ENCODE data around the gene CIDEB. TPM values are rescaled to one million over a fixed set of nuclear protein-coding genes. Genes with fewer than 3 reads are reported as not detected.

Gene CIDEB
- total and polyA plus RNA-seq, 2 of the 8 experiments (the other 6 are each of a cell fraction or from before 2014, with no cell fraction given) = 0.11 TPM; not detected in 1

- no peak overlapping the region for H2BK120ac ChIP-seq (replicated peaks; ENCODE audit: low read depth, low read length)
- H3K27me3 ChIP-seq (replicated peaks in 1 of 4; ENCODE audit: control insufficient read depth in 3 of 4, extremely low read depth in 1 of 4, insufficient read depth in 3 of 4, low read length in 3 of 4) = no peaks in the 10 kb centered on the region; a peak in 1 of 7 replicates
- H3K4me1 ChIP-seq (replicated peaks in 1 of 4; ENCODE audit: control insufficient read depth in 3 of 4, insufficient read depth in 4 of 4, low read length in 3 of 4) = peaks cover 0 to 4% (median 2%) of the 10 kb centered on the region in 4 experiments; a peak in 4 of 7 replicates
- CTCF ChIA-PET (ENCODE audit: partially characterized antibody) = interaction anchor here (0.6 to 8.6 kb wide), 20 partner anchors 9 to 214 kb away, joined by 3 to 94 read pairs (median 6); partner anchors contain the start of genes CIDEB, DHRS1, IRF9 and LTB4R2
- peaks cover 5% of the 10 kb centered on the region for H3K23me2 ChIP-seq (ENCODE audit: low read depth, low read length)
- H2BK20ac ChIP-seq (ENCODE audit: low read length) = no peak overlapping the region
- H2BK5ac ChIP-seq (ENCODE audit: low read depth, low read length) = peak overlapping the region; percentile 94; the same call in 1 of the 2 replicates
- no peak overlapping the region for H4K91ac ChIP-seq (replicated peaks; ENCODE audit: insufficient read length, low read length)
- no peak overlapping the region; a peak in 2 of 7 replicates for H3K9ac ChIP-seq (replicated peaks in 1 of 4; ENCODE audit: extremely low read depth in 1 of 4, low read depth in 3 of 4, low read length in 3 of 4)
- TF ChIP-seq JUN (IDR thresholded peaks at IDR 0.05; ENCODE audit: low read depth, low read length) (no peak), CTBP2 (IDR thresholded peaks at IDR 0.05; ENCODE audit: borderline replicate concordance, insufficient read depth, insufficient read length, low read length) (peak; percentile 23), CTCF (IDR thresholded peaks at IDR 0.05; ENCODE audit: control extremely low read depth in 1 of 3, insufficient read depth in 1 of 3, low read depth in 1 of 3, low read length in 3 of 3) (0 out of 4 replicates have a peak, but pooled peaks of 1 of the 3 experiments have one; percentile 2), YY1 (IDR thresholded peaks at IDR 0.05; ENCODE audit: low read depth, low read length) (no peak), KDM1A (IDR thresholded peaks at IDR 0.05; ENCODE audit: borderline replicate concordance, low read length) (peak; percentile 93), HDAC2 (IDR thresholded peaks at IDR 0.05; ENCODE audit: borderline replicate concordance in 1 of 2, low read depth in 2 of 2, low read length in 2 of 2) (peak in 1 of 2 experiments; percentile 56; a peak in 1 of 4 replicates)
- no peak overlapping the region for H2BK15ac ChIP-seq (ENCODE audit: low read length)
- no peaks in the 10 kb centered on the region for H3K9me3 ChIP-seq (ENCODE audit: insufficient read depth in 2 of 2, low read depth in 1 of 2, low read length in 1 of 2)
- H3K14ac ChIP-seq (ENCODE audit: insufficient read length) = no peak overlapping the region
- DNase-seq (ENCODE audit: low read depth in 1 of 2, low spot score in 2 of 2) (no peak), FAIRE-seq (no peak)
- H3K23ac ChIP-seq (ENCODE audit: insufficient read length) = no peak overlapping the region
- WGBS, 2 experiments (ENCODE audit: extremely low coverage in 1 of 2, insufficient coverage in 1 of 2, insufficient read length in 1 of 2, insufficient replicate concordance in 2 of 2, low coverage in 1 of 2, low lambda C conversion rate in 2 of 2, missing lambda C conversion rate in 1 of 2) = 30% methylated on average over 13 of the region's 13 CpGs; no CpG with 5 or more reads in 1 of the 2 experiments
- no peak overlapping the region; the same call in 1 of the 2 replicates for H3K27ac ChIP-seq (ENCODE audit: low read depth, low read length)
- no peaks in the 10 kb centered on the region; a peak in 3 of 8 replicates for H3K36me3 ChIP-seq (ENCODE audit: control insufficient read depth in 2 of 4, insufficient read depth in 4 of 4, low read length in 3 of 4)
- H2AK5ac ChIP-seq (ENCODE audit: low read depth, low read length) = no peak overlapping the region
- H3K56ac ChIP-seq (replicated peaks; ENCODE audit: insufficient read length, low read depth, low read length) = no peak overlapping the region
- H3K79me1 ChIP-seq (ENCODE audit: low read depth, low read length) = no peaks in the 10 kb centered on the region
- no peak overlapping the region; the same call in 1 of the 2 replicates for H4K8ac ChIP-seq (ENCODE audit: extremely low read depth, insufficient read depth, low read length)
- H3K4me2 ChIP-seq (ENCODE audit: insufficient read depth in 1 of 2, low read depth in 2 of 2, low read length in 2 of 2) = peak overlapping the region; percentile 55 to 97
- POLR2A ChIA-PET (ENCODE audit: partially characterized antibody) = interaction anchor here (0.8 to 3.8 kb wide), 30 partner anchors 9 to 286 kb away, joined by 3 to 26 read pairs (median 7); partner anchors contain the start of genes CHMP4A, CIDEB, DHRS1 and EMC9
- peaks cover 0 to 2% of the 10 kb centered on the region in 2 experiments for H4K20me1 ChIP-seq (replicated peaks in 1 of 2; ENCODE audit: control insufficient read depth in 1 of 2, insufficient read depth in 2 of 2, low read length in 2 of 2)
- no peaks in the 10 kb centered on the region for H3K79me2 ChIP-seq (ENCODE audit: control insufficient read depth in 1 of 2, insufficient read depth in 2 of 2, low read length in 2 of 2)
- peak overlapping the region; percentile 61 to 89 (median 82) for H3K4me3 ChIP-seq (ENCODE audit: extremely low read depth in 1 of 4, insufficient read depth in 2 of 4, low read depth in 3 of 4, low read length in 4 of 4)
- peak overlapping the region; percentile 23 for H4K5ac ChIP-seq (ENCODE audit: insufficient read length, low read depth, low read length)
- H2AFZ ChIP-seq (ENCODE audit: low read length) = peak overlapping the region; percentile 36; the same call in 1 of the 2 replicates
- no peak overlapping the region for H3K4ac ChIP-seq (replicated peaks; ENCODE audit: insufficient read length, low read depth, low read length)
- H3K18ac ChIP-seq (ENCODE audit: extremely low read depth, low read length) = no peak overlapping the region
- H2BK12ac ChIP-seq (ENCODE audit: low read depth, low read length) = no peak overlapping the region
Observed at GRCh38 chr14:24270537-24271133, 37.1 kb downstream of the CIDEB start.
